Liver (tissue), 9 donors: ENCODE measurements around the gene MSANTD7. TPM values are rescaled to one million over a fixed set of nuclear protein-coding genes. Genes with fewer than 3 reads are reported as not detected.

Experiments
- DNase-seq: peaks from one replicate; pipeline ENCODE4 v3.0.0-alpha.2; 2017; ENCODE audit warnings: low spot score
- H3K27ac ChIP-seq, 2 donors: one replicate each; pipeline ENCODE4 v1.7.0; 2013; ENCODE audit warnings: inconsistent platforms in 2 of 2, low read length in 2 of 2, control low read depth in 1 of 2, low read depth in 1 of 2, mild to moderate bottlenecking in 1 of 2
- H3K27me3 ChIP-seq, 4 donors: one replicate each; pipeline versions ENCODE4 v1.6.1 to v1.7.0; 2013; ENCODE audit warnings: low read length in 3 of 4, inconsistent platforms in 1 of 4, mild to moderate bottlenecking in 1 of 4, moderate library complexity in 1 of 4; ENCODE audit not compliant: control insufficient read depth in 4 of 4, insufficient read depth in 4 of 4
- H3K36me3 ChIP-seq, 4 donors: one replicate each; pipeline versions ENCODE4 v1.6.1 to v1.7.0; 2013; ENCODE audit warnings: low read length in 3 of 4, mild to moderate bottlenecking in 3 of 4, low read depth in 1 of 4, moderate library complexity in 1 of 4; ENCODE audit not compliant: control insufficient read depth in 4 of 4, insufficient read depth in 3 of 4
- H3K4me1 ChIP-seq, 4 donors: one replicate each; pipeline versions ENCODE4 v1.6.1 to v1.7.0; 2013; ENCODE audit warnings: low read length in 3 of 4, mild to moderate bottlenecking in 3 of 4, moderate library complexity in 1 of 4; ENCODE audit not compliant: control insufficient read depth in 4 of 4, insufficient read depth in 4 of 4
- H3K4me3 ChIP-seq, 3 donors: one replicate each; pipeline versions ENCODE4 v1.6.1 to v1.7.0; 2013; ENCODE audit warnings: low read length in 3 of 3, control low read depth in 1 of 3, low read depth in 1 of 3, mild to moderate bottlenecking in 1 of 3
- H3K9ac ChIP-seq, 2 donors: one replicate each; pipeline ENCODE4 v1.7.0; 2013; ENCODE audit warnings: low read length in 2 of 2, mild to moderate bottlenecking in 2 of 2, moderate library complexity in 2 of 2, control low read depth in 1 of 2, low read depth in 1 of 2
- H3K9me3 ChIP-seq, 4 donors: one replicate each; pipeline versions ENCODE4 v1.6.1 to v1.7.0; 2013; ENCODE audit warnings: low read length in 3 of 4; ENCODE audit not compliant: control insufficient read depth in 4 of 4
- EGR1 ChIP-seq, 2 donors: IDR thresholded peaks; 2 replicates each; pipeline ENCODE4 v1.6.1; 2016 to 2018; ENCODE audit warnings: antibody characterized with exemption in 2 of 2, low read depth in 2 of 2
- FOXA1 ChIP-seq: IDR thresholded peaks from 2 replicates; pipeline ENCODE4 v1.6.1; 2016; ENCODE audit warnings: antibody characterized with exemption
- FOXA2 ChIP-seq: IDR thresholded peaks from 2 replicates; pipeline ENCODE4 v1.6.1; 2016; ENCODE audit warnings: antibody characterized with exemption
- GABPA ChIP-seq, 2 donors: IDR thresholded peaks in 1 of 2; conservative IDR thresholded peaks in 1 of 2; 2 replicates each; pipeline ENCODE4 v1.6.1; 2016; ENCODE audit warnings: antibody characterized with exemption in 2 of 2, mild to moderate bottlenecking in 1 of 2, moderate library complexity in 1 of 2
- JUND ChIP-seq, 2 donors: IDR thresholded peaks; 2 replicates each; pipeline ENCODE4 v1.6.1; 2016; ENCODE audit warnings: antibody characterized with exemption in 2 of 2
- NR2F2 ChIP-seq: IDR thresholded peaks from 2 replicates; pipeline ENCODE4 v1.6.1; 2016; ENCODE audit warnings: antibody characterized with exemption
- RAD21 ChIP-seq, 2 donors: IDR thresholded peaks; 2 replicates each; pipeline ENCODE4 v1.6.1; 2016; ENCODE audit warnings: antibody characterized with exemption in 2 of 2, mild to moderate bottlenecking in 2 of 2
- RXRA ChIP-seq, 2 donors: IDR thresholded peaks; 2 replicates each; pipeline ENCODE4 v1.6.1; 2017 to 2018; ENCODE audit warnings: antibody characterized with exemption in 2 of 2, mild to moderate bottlenecking in 1 of 2
- SP1 ChIP-seq: IDR thresholded peaks from 2 replicates; pipeline ENCODE4 v1.6.1; 2018; ENCODE audit warnings: antibody characterized with exemption, mild to moderate bottlenecking
- TAF1 ChIP-seq: conservative IDR thresholded peaks from 2 replicates; pipeline ENCODE4 v1.6.1; 2016; ENCODE audit warnings: antibody characterized with exemption, mild to moderate bottlenecking
- YY1 ChIP-seq: IDR thresholded peaks from 2 replicates; pipeline ENCODE4 v1.6.1; 2016; ENCODE audit warnings: antibody characterized with exemption, mild to moderate bottlenecking
- WGBS: extraction: QIAGEN DNeasy Blood & Tissue Kit; methylation state at CpG from one replicate; pipeline ENCODE4 v1.1.7; 2013; 5-methylcytosine and 5-hydroxymethylcytosine counted together
- polyA plus RNA-seq, 2 donors: library from polyadenylated mRNA; stranded (reverse) in 1 of 2; unstranded in 1 of 2; fragments of 200-250 nt in 1 of 2; fragments of >200 nt in 1 of 2; fragmentation: Nextera tagmentation in 1 of 2; extraction: Ambion mirVana in 1 of 2; gene quantifications; one replicate each; pipeline versions ENCODE4 v1.2.1 to v1.2.3, GENCODE V29; 2013 to 2015
- total RNA-seq, 2 donors: library from RNA; depleted of rRNA; stranded (reverse); fragments of >200 nt; gene quantifications; one replicate each; pipeline ENCODE4 v1.2.3, GENCODE V29; 2014
- TF ChIP-seq, protein P1 (sequence below): IDR thresholded peaks from 2 replicates; pipeline ENCODE4 v1.6.1; 2016; ENCODE audit warnings: antibody characterized with exemption
- TF ChIP-seq, protein P2 (sequence below): IDR thresholded peaks from 2 replicates; pipeline ENCODE4 v1.6.1; 2016; ENCODE audit warnings: antibody characterized with exemption
- TF ChIP-seq, protein P3 (sequence below): IDR thresholded peaks from 2 replicates; pipeline ENCODE4 v1.6.1; 2016; ENCODE audit warnings: antibody characterized with exemption, mild to moderate bottlenecking
- TF ChIP-seq, protein P4 (sequence below): fragments of 150-350 bp; IDR thresholded peaks from 2 replicates; pipeline ENCODE4 v1.5.1; 2017; ENCODE audit warnings: improper control_type of control experiment, low read depth, low read length; ENCODE audit not compliant: missing input control
- donor health status: healthy.
- donor health status: healthy.
- donor health status: healthy.
- donor health status: healthy.
- donor health status: healthy.

MSANTD7 gene
- total and polyA plus RNA-seq, 4 donors: 0.82 to 8.5 (median 3.5) TPM

DNA sequence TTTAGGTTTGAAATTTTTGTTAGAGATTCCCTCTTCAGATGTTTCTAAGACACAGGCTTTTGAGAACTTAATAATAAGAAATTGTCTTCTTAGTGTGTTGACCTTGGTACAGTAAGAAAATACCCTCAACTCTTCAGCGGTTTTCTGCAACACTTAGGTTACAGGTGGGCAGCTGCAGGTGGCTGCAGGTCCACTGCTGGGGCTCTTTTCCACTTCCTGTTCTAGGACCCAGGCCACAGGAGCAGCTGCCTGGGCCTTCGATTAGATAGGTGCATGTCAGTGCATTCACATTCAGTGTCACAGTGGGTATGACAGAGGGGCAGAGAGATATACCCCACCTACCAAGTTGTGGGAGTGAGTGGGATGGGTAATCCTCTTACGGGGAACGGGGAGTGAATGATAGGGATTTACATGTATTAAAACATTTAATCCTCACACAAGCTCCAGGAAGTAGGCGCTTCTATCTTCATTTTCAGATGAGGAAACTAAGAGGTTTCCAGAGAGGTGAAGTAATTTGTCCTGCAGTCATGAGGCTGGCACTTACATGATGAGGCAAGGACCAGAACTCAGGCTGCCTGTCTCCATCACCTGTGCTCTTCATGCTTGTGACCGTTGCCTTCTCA, 20.3 kb downstream of the MSANTD7 start:
- 94% methylated on average over 6 of the region's 6 CpGs for WGBS
- TF ChIP-seq GABPA (IDR thresholded peaks at IDR 0.05 in 1 of 2, conservative IDR thresholded peaks at IDR 0.05 in 1 of 2) (no peak), SP1 (no peak), FOXA2 (no peak), FOXA1 (no peak), YY1 (no peak), EGR1 (IDR thresholded peaks at IDR 0.05; ENCODE audit: low read depth in 2 of 2) (no peak), TAF1 (no peak)
- TF ChIP-seq, protein P1, sequence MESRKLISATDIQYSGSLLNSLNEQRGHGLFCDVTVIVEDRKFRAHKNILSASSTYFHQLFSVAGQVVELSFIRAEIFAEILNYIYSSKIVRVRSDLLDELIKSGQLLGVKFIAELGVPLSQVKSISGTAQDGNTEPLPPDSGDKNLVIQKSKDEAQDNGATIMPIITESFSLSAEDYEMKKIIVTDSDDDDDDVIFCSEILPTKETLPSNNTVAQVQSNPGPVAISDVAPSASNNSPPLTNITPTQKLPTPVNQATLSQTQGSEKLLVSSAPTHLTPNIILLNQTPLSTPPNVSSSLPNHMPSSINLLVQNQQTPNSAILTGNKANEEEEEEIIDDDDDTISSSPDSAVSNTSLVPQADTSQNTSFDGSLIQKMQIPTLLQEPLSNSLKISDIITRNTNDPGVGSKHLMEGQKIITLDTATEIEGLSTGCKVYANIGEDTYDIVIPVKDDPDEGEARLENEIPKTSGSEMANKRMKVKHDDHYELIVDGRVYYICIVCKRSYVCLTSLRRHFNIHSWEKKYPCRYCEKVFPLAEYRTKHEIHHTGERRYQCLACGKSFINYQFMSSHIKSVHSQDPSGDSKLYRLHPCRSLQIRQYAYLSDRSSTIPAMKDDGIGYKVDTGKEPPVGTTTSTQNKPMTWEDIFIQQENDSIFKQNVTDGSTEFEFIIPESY: no peak
- Histone ChIP-seq H3K9me3 (no peaks in the 10 kb centered on the region), H3K36me3 (peaks cover 0 to 16% (median 9%) of the 10 kb centered on the region in 4 donors), H3K27ac (no peak overlapping the region), H3K4me3 (no peak overlapping the region), H3K4me1 (no peaks in the 10 kb centered on the region), H3K9ac (no peak overlapping the region), H3K27me3 (no peaks in the 10 kb centered on the region)
- DNase-seq: no peak

DNA sequence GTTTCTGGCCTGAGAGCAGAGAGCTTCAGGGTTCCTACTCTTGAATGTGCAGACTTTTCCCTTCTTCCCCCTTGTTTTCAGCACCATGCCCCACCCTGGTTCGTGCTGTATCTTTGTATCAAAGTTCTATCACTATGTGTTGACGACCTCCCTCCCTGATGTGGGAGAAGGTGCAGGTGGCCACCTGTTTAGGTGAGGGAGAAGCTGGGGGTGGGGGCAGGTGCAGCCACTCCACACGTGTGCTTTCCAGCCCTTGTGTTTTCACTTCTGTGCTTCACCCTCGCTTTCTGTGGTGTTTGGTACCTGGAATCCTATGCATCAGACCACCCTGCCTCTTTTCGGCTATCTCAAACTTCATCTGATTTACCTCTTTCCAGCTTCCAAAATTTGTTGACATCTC, 20.9 kb downstream of the MSANTD7 start:
- H3K36me3 ChIP-seq: peaks cover 0 to 18% (median 9%) of the 10 kb centered on the region in 4 donors
- no peak overlapping the region for H3K27ac ChIP-seq
- no peaks in the 10 kb centered on the region for H3K4me1 ChIP-seq
- WGBS: 89% methylated on average over 5 of the region's 5 CpGs
- no peak overlapping the region for H3K9ac ChIP-seq
- no peaks in the 10 kb centered on the region for H3K27me3 ChIP-seq
- no peaks in the 10 kb centered on the region for H3K9me3 ChIP-seq
- H3K4me3 ChIP-seq: no peak overlapping the region
- TF ChIP-seq FOXA2 (no peak), FOXA1 (no peak), NR2F2 (no peak), EGR1 (IDR thresholded peaks at IDR 0.05; ENCODE audit: low read depth in 2 of 2) (no peak), RAD21 (IDR thresholded peaks at IDR 0.05) (no peak), JUND (IDR thresholded peaks at IDR 0.05) (no peak), RXRA (IDR thresholded peaks at IDR 0.05) (no peak), SP1 (no peak), TAF1 (no peak)
- TF ChIP-seq, protein P1: no peak
- TF ChIP-seq, protein P2, sequence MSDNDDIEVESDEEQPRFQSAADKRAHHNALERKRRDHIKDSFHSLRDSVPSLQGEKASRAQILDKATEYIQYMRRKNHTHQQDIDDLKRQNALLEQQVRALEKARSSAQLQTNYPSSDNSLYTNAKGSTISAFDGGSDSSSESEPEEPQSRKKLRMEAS: no peak
- TF ChIP-seq, protein P3, sequence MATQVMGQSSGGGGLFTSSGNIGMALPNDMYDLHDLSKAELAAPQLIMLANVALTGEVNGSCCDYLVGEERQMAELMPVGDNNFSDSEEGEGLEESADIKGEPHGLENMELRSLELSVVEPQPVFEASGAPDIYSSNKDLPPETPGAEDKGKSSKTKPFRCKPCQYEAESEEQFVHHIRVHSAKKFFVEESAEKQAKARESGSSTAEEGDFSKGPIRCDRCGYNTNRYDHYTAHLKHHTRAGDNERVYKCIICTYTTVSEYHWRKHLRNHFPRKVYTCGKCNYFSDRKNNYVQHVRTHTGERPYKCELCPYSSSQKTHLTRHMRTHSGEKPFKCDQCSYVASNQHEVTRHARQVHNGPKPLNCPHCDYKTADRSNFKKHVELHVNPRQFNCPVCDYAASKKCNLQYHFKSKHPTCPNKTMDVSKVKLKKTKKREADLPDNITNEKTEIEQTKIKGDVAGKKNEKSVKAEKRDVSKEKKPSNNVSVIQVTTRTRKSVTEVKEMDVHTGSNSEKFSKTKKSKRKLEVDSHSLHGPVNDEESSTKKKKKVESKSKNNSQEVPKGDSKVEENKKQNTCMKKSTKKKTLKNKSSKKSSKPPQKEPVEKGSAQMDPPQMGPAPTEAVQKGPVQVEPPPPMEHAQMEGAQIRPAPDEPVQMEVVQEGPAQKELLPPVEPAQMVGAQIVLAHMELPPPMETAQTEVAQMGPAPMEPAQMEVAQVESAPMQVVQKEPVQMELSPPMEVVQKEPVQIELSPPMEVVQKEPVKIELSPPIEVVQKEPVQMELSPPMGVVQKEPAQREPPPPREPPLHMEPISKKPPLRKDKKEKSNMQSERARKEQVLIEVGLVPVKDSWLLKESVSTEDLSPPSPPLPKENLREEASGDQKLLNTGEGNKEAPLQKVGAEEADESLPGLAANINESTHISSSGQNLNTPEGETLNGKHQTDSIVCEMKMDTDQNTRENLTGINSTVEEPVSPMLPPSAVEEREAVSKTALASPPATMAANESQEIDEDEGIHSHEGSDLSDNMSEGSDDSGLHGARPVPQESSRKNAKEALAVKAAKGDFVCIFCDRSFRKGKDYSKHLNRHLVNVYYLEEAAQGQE: no peak
- TF ChIP-seq, protein P4, sequence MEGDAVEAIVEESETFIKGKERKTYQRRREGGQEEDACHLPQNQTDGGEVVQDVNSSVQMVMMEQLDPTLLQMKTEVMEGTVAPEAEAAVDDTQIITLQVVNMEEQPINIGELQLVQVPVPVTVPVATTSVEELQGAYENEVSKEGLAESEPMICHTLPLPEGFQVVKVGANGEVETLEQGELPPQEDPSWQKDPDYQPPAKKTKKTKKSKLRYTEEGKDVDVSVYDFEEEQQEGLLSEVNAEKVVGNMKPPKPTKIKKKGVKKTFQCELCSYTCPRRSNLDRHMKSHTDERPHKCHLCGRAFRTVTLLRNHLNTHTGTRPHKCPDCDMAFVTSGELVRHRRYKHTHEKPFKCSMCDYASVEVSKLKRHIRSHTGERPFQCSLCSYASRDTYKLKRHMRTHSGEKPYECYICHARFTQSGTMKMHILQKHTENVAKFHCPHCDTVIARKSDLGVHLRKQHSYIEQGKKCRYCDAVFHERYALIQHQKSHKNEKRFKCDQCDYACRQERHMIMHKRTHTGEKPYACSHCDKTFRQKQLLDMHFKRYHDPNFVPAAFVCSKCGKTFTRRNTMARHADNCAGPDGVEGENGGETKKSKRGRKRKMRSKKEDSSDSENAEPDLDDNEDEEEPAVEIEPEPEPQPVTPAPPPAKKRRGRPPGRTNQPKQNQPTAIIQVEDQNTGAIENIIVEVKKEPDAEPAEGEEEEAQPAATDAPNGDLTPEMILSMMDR: no peak
- DNase-seq: no peak
